PC-9 (cell line): ENCODE measurements around the gene GPC2. TPM values are rescaled to one million over a fixed set of nuclear protein-coding genes. Genes with fewer than 3 reads are reported as not detected.
"Not testable (repeated sequence)": the region's sequence is repeated elsewhere in the genome, so short reads cannot be mapped to it uniquely, and the experiment has no call there.

Experiments
- BruUV-seq: library from RNA; stranded (reverse); fragments of 400-500 nt; replicated peaks from 2 replicates; lab custom pipeline; 2021; lab: Mats Ljungman, UMichigan
- CTCF ChIA-PET: fragments of 300-600 bp; sonication (Branson Sonifier 250); formaldehyde crosslinking; loops from one replicate; lab custom pipeline; 2022; ENCODE audit warnings: antibody characterized with exemption; lab: Charles Lee
- POLR2A ChIA-PET: fragments of 300-600 bp; sonication (Branson Sonifier 250); formaldehyde crosslinking; loops from one replicate; lab custom pipeline; 2022; ENCODE audit warnings: antibody characterized with exemption; ENCODE audit not compliant: unreplicated experiment; lab: Charles Lee
- DNase-seq, 2 experiments: peaks; one replicate each; pipeline versions ENCODE4 v3.0.0 to v3.0.0-alpha.2; 2015 to 2022; ENCODE audit warnings: mixed read lengths in 1 of 2
- H2AFZ ChIP-seq: fragments of 200-600 bp; sonication (generic); 2 replicates; pipeline ENCODE4 v1.8.1; 2017; ENCODE audit warnings: antibody characterized with exemption
- H3F3A ChIP-seq: fragments of 200-600 bp; sonication (generic); 2 replicates; pipeline ENCODE4 v1.8.1; 2017; ENCODE audit warnings: antibody characterized with exemption, mild to moderate bottlenecking, low read depth; ENCODE audit not compliant: insufficient read depth
- H3K27ac ChIP-seq: fragments of 200-600 bp; sonication (generic); 2 replicates; pipeline ENCODE4 v1.6.1; 2016; ENCODE audit warnings: mixed run types
- H3K27me3 ChIP-seq: fragments of 200-600 bp; sonication (generic); 2 replicates; pipeline ENCODE4 v1.6.1; 2016; ENCODE audit warnings: low read depth, mixed run types; ENCODE audit not compliant: insufficient read depth
- H3K36me3 ChIP-seq: fragments of 200-600 bp; sonication (generic); 2 replicates; pipeline ENCODE4 v1.6.1; 2016; ENCODE audit warnings: low read depth, mixed run types
- H3K4me1 ChIP-seq: fragments of 200-600 bp; sonication (generic); replicated peaks from 2 replicates; pipeline ENCODE4 v1.6.1; 2016; ENCODE audit warnings: mixed run types; ENCODE audit not compliant: insufficient read depth
- H3K4me2 ChIP-seq: fragments of 200-600 bp; sonication (generic); 2 replicates; pipeline ENCODE4 v1.6.1; 2017; ENCODE audit warnings: mixed run types
- H3K4me3 ChIP-seq: fragments of 200-600 bp; sonication (generic); 2 replicates; pipeline ENCODE4 v1.6.1; 2016; ENCODE audit warnings: mixed run types
- H3K79me2 ChIP-seq: fragments of 200-600 bp; sonication (generic); 2 replicates; pipeline ENCODE4 v1.6.1; 2017; ENCODE audit warnings: low read depth, mixed run types
- H3K9me2 ChIP-seq: fragments of 200-600 bp; sonication (generic); 2 replicates; pipeline ENCODE4 v1.8.1; 2017; ENCODE audit warnings: mild to moderate bottlenecking; ENCODE audit not compliant: insufficient read depth
- H3K9me3 ChIP-seq: fragments of 200-600 bp; sonication (generic); 2 replicates; pipeline ENCODE4 v1.8.1; 2016; ENCODE audit warnings: low read depth; ENCODE audit not compliant: insufficient read depth
- H4K20me1 ChIP-seq: fragments of 200-600 bp; sonication (generic); 2 replicates; pipeline ENCODE4 v1.8.1; 2017; ENCODE audit not compliant: insufficient read depth
- CTCF ChIP-seq: fragments of 200-600 bp; sonication (generic); conservative IDR thresholded peaks from 2 replicates; pipeline ENCODE4 v1.6.1; 2017; ENCODE audit warnings: mixed run types, antibody characterized with exemption, mild to moderate bottlenecking, moderate library complexity
- EZH2 ChIP-seq: fragments of 200-600 bp; sonication (generic); IDR thresholded peaks from 2 replicates; pipeline ENCODE4 v1.8.0; 2017; ENCODE audit warnings: antibody characterized with exemption, low read depth
- intact Hi-C: fragments of 100-400 bp; cut with micrococcal nuclease; formaldehyde crosslinking; loops from one replicate; pipeline ENCODE4 v1.10.0; 2022; ENCODE audit not compliant: unreplicated experiment
- total RNA-seq: library from RNA; stranded (reverse); gene quantifications from 2 replicates; pipeline ENCODE4 v1.2.3, GENCODE V29; 2021

Gene GPC2
- total RNA-seq, 1 experiment from 2014 or later = 4.5 TPM

GRCh38 chr7:100220586-100221230 is 43.5 kb upstream of the GPC2 start:
- Histone ChIP-seq H3K4me2 (no peak overlapping the region), H3F3A (no peaks in the 10 kb centered on the region), H3K27me3 (no peaks in the 10 kb centered on the region), H3K4me3 (no peak overlapping the region), H2AFZ (no peak overlapping the region), H3K79me2 (no peaks in the 10 kb centered on the region), H3K27ac (no peak overlapping the region), H3K36me3 (no peaks in the 10 kb centered on the region), H3K4me1 (no peaks in the 10 kb centered on the region), H3K9me3 (no peaks in the 10 kb centered on the region), H3K9me2 (no peaks in the 10 kb centered on the region), H4K20me1 (no peaks in the 10 kb centered on the region)
- CTCF ChIA-PET = interaction anchor here (0.6 kb wide), 1 partner anchor 72 kb away, joined by 4 read pairs; no protein-coding TSS in a partner anchor
- intact Hi-C loops = no loop called here
- no TSS peak for BruUV-seq
- TF ChIP-seq CTCF (no peak), EZH2 (no peak)
- DNase-seq = no peak
- POLR2A ChIA-PET = no interaction called here

- H3K4me1 ChIP-seq, H3K27ac ChIP-seq, H3F3A ChIP-seq, H3K4me2 ChIP-seq, H3K27me3 ChIP-seq, H3K4me3 ChIP-seq, H3K9me3 ChIP-seq, H2AFZ ChIP-seq, H3K36me3 ChIP-seq, DNase-seq, intact Hi-C loops, H3K9me2 ChIP-seq, H3K79me2 ChIP-seq, BruUV-seq, H4K20me1 ChIP-seq, POLR2A ChIA-PET: not testable (repeated sequence)
- CTCF ChIA-PET = interaction anchor here (0.6 kb wide), 1 partner anchor 73 kb away, joined by 4 read pairs; no protein-coding TSS in a partner anchor
Measured at GRCh38 chr7:100219801-100220585, 42.8 kb upstream of the GPC2 start, which contains the start of gene PVRIG. Gene PVRIG (plus strand): TSS chr7:100219949. CDS start chr7:100219971, 22 bp downstream.

- Histone ChIP-seq H3K27ac (no peak overlapping the region), H3F3A (no peaks in the 10 kb centered on the region)
Measured at GRCh38 chr7:100219271-100219737, 42.1 kb upstream of the GPC2 start.

More at GRCh38 chr7:100219271-100219737, 42.1 kb upstream of the GPC2 start:
- no peak overlapping the region for H3K4me3 ChIP-seq
- H3K27me3 ChIP-seq = no peaks in the 10 kb centered on the region
- ChIA-PET CTCF (no interaction called here), POLR2A (no interaction called here)
- no peak for DNase-seq
- H3K36me3 ChIP-seq = no peaks in the 10 kb centered on the region
- H3K4me2 ChIP-seq = no peak overlapping the region
- no peaks in the 10 kb centered on the region for H3K79me2 ChIP-seq
- H4K20me1 ChIP-seq = no peaks in the 10 kb centered on the region
- TF ChIP-seq EZH2 (no peak), CTCF (no peak)
- BruUV-seq = no TSS peak
- no peak overlapping the region for H2AFZ ChIP-seq
- H3K4me1 ChIP-seq = peaks cover 6% of the 10 kb centered on the region
- intact Hi-C loops = no loop called here
- H3K9me3 ChIP-seq = no peaks in the 10 kb centered on the region
- H3K9me2 ChIP-seq = no peaks in the 10 kb centered on the region
